ENCODE results near the gene FADS1.

DNA sequence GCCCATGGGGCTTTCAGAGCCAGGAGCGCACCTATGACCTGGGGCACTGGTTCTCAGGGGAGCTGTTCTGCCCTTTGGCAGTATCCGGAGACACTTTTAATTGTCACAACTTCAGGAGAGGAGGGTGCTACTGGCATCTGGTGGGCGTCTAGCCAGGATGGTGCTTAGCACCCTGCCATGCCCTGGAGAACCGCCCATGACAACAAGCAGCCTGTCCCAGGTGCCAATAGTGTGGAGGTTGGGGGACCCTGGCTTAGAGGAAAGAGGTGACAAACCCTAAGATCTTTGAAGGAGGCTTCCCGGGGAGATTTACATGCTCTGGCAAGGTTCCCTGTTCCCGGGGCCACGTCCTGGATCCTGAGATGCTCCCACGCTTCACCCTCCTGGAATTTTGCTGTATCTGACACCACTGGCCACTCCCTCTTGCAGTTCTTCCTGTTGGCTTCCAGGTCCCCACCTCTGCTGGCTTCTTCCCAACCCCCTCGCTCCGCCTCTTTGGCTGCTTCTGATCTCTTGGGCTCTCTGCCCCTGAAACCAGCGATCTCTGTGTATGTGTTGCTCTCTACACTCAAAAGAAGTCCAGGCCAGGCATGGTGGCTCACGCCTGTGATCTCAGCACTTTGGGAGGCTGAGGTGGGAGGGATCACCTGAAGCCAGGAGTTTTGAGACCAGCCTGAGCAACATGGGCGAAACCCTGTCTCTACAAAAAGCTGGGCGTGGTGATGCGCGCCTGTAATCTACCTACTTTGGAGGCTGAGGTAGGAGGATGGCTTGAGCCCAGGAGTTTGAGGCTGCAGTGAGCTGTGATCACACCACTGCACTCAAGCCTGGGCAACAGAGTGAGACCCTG is 43.5 kb upstream of the FADS1 start:
- TF ChIP-seq, protein P1, sequence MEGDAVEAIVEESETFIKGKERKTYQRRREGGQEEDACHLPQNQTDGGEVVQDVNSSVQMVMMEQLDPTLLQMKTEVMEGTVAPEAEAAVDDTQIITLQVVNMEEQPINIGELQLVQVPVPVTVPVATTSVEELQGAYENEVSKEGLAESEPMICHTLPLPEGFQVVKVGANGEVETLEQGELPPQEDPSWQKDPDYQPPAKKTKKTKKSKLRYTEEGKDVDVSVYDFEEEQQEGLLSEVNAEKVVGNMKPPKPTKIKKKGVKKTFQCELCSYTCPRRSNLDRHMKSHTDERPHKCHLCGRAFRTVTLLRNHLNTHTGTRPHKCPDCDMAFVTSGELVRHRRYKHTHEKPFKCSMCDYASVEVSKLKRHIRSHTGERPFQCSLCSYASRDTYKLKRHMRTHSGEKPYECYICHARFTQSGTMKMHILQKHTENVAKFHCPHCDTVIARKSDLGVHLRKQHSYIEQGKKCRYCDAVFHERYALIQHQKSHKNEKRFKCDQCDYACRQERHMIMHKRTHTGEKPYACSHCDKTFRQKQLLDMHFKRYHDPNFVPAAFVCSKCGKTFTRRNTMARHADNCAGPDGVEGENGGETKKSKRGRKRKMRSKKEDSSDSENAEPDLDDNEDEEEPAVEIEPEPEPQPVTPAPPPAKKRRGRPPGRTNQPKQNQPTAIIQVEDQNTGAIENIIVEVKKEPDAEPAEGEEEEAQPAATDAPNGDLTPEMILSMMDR (conservative IDR thresholded peaks at IDR 0.05): no peak
- TF ChIP-seq ZFX (IDR thresholded peaks at IDR 0.05): no peak
